GM12801 (cell line): ENCODE results near the gene STARD10.

Experiments
- CTCF ChIP-seq: IDR thresholded peaks from one replicate; pipeline ENCODE4 v1.5.1; 2011; ENCODE audit warnings: control low read depth; ENCODE audit not compliant: insufficient read length; ENCODE audit errors: extremely low read depth

Gene STARD10

GRCh38 chr11:72834905-72835304, 41.1 kb upstream of the STARD10 start:
- no peak for TF ChIP-seq CTCF

GRCh38 chr11:72833811-72834493, 40.1 kb upstream of the STARD10 start:
- no peak for TF ChIP-seq CTCF

GRCh38 chr11:72833083-72833733, 39.4 kb upstream of the STARD10 start:
- no peak for TF ChIP-seq CTCF

- TF ChIP-seq CTCF = no peak
Observed at GRCh38 chr11:72832301-72833082, 38.6 kb upstream of the STARD10 start.

- TF ChIP-seq CTCF = no peak
Observed at GRCh38 chr11:72831521-72832300, 37.9 kb upstream of the STARD10 start.

GRCh38 chr11:72829884-72830533, 36.2 kb upstream of the STARD10 start:
- TF ChIP-seq CTCF = no peak
